ENCODE measurements around the gene CECR2.

CECR2 gene

DNA sequence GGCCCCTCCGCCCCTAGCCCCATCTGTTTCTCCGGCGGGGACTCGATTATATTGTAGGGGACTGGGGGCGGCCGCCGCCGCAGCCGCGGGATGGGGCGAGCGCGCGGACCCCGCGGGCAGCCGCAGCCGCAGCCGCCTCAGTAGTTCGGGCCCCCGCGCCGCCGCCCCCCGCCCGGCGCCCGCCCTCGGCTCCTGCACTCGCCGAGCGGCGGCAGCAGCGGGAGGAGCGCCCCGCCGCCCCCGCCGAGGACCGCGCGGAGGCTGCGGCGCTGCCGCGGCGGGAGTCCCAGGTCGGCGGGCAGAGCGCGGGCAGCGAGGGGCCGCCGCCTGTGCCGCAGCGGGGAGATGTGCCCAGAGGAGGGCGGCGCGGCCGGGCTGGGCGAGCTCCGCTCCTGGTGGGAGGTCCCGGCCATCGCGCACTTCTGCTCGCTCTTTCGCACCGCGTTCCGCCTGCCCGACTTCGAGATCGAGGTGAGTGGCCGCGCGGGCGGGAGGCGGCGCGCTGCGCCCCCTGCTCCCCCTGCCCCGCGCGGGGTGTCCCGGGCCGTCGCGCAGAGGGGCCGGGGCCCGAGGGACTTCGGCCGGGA lies at the start of gene CECR2:
TSS of gene CECR2 (plus strand) at position 22 of the 587 bp plus-strand sequence. CDS start at position 346, 324 bp downstream.
- peak; percentile 19 for DNase-seq

DNA sequence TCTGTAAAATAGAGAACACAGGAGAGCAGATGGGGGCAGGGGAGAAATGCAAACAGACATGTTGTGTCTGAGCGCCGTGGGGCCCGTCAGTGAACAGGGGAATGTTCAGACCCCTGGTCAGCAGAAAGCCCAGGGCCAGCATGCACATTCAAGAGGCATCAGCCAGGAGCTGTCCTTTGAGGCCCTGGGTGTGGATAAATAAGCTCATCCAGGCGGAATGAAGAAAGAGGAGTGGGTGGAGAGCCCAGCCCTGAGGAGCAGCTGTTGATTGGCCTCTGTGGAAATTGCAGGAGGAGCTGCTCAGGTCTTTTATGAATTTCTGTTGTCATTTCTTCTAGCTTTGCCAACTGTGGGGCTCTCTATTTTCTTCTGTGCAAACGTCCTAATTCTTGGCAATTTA lies 49.7 kb upstream of the CECR2 start:
- DNase-seq, result no peak

DNA sequence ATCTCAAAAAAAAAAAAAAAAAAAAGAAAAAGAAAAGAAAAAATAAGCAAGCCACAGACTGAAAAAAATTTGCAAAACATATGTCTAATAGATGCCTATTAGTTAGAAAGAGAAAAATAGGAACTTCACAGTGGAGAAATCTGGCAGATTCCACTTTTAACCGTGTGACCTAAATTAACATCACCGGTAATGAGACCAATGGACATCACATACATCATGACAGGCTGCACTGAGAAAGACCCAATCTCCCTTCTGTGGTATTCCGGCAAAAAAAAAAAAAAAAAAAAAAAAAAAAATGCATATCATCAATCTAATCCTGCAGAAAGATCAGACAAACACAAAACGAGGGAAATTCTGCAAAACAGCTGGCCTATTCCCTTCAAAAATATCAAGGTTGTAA lies 46.7 kb upstream of the CECR2 start:
- no peak for DNase-seq

DNA sequence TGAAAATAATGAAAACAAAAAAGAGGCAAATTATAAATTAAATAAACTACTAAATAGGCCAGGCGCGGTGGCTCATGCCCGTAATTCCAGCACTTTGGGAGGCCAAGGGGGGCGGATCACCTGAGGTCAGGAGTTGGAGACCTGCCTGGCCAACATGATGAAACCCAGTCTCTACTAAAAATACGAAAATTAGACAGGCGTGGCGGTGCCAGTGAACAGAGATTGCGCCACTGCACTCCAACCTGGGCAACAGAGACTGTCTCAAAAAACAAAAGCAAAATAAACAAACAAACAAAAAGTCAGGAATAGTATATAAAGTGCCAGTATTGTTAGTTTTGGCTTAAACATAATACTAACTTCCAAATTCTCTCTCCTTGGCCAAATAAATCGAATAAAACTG lies 37.6 kb upstream of the CECR2 start:
- DNase-seq, result no peak

DNA sequence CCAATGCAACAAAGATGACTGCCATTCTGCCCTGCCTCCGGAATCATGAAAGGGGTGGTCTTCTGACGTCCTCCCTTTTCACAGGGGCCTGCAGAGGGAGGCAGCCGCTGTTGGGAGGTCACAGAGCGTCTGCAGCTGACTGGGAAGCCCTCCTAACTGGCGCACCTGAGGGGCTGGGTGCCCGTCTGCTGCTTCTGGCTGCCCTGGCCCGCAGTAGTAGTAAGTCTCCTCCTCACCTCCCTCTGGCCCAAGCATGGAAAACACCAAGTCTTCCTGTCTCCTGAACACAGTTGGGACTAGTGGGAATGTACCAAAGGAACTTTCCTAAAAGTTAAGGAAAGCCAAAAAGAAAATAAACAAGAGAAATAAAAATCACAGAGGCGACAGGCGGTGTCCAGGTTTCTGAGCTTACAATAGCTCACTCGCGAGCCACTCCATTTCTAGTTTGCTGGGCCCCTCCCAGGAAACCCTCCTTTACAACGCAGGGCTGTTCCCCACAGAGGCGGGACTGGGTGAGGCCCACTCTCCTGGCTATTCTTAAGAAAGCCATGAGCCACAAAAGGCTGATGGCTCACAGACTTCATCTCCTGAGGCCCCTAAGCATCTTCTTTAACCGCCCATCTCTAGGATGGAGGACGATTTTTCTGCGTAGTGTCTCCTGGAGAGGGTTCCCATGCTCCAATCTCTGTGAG lies 37.0 kb upstream of the CECR2 start:
- DNase-seq, result no peak

DNA sequence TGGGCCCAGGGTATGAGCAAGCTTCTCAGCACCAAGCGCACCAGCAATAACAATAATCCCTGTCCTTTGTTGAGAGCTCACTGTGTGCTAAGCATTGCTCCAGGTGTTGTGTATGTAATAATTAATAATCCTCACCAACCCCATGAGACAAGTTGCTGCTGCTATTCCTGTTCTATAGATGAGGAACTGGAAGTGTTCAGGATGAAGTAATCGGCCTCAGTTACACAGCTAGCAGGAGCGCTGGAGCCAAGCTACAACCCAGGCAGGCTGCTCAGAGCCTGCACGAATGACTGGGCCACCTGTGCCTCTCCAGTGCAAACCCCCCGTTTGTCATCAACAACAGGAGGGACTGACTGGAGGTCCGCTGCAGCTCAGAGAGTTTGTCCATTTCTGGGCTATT lies 35.2 kb upstream of the CECR2 start:
- no peak for DNase-seq

DNA sequence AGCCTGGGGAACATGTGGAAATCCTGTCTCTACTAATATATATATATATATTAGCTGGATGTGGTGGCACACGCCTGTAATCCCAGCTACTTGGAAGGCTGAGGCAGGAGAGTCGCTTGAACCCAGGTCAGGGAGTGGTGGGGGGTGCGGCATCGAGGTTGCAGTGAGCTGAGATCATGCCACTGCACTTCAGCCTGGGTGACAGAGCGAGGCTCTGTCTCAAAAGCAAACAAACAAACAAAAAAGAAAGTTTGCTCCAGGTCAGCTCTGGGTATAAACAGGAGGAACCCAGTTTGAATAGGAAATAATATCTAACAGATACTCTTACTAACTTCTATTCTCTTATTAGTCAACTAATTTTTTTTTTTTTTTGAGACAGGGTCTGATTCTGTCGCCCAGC lies 34.3 kb upstream of the CECR2 start:
- no peak for DNase-seq

DNA sequence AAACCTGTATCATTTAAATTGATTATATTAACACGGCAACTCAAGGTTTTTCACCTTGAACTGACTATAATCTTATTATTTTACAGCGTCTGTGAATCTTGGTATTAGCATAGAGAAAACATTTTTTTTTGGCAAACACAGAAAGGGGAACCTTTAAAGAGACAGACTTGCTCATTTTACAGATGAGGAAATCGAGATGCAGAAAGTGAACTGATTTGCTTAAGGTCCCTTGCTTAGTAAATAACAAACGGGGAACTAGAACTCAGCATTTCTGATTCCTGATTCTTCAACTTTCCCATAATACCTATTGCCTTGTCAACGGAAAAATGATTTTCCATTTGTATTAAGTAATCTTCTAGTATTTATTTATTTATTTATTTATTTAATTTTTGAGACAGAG lies 33.2 kb upstream of the CECR2 start:
- DNase-seq, result no peak

DNA sequence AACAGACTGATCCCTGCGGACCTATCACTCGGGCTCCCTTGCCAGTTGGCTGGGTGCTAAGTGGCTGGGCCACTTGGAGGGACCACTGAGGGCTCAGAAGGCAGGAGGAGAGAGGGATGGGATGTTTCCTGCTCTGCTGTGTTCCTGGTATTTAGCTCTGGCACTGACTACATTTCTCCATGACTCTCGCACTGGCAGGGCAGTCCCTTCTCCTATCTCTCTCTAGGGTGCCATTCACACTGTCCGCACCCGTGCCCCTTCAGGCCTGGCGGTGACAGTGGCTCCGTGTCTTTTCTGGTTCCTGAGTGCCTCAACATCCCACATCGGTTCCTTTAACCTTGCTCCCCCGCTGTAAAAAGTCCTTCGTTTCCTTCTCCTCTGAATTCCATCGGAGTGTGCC lies 31.6 kb upstream of the CECR2 start:
- DNase-seq, result no peak

DNA sequence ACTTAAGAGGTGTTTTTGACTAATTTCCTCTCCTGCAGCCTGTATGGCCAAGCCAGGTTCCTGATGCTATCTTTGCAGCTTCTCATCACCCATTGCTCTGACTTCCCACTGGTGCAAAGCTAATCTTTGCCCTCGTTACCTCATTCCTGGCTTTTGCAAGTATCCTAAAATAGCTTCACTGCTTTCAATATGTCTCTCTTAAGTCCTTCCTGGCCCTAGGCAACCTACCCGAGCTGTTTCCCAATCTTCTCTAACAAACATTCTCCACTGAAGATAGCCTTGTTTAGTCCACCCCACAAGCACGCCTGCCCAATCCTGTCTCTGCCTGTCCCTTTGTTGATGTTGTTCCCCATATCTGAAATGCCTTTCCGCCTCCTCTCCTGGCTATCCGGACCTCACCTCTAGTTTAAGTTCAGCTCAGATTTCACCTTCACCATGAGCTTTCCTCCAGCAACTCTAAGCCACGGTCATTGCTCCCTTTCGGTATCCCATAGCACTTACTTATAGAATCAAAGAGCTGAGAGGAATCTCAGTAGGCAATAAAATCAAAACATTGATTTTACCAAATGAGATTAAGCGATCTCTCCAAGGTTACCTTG lies 30.1 kb upstream of the CECR2 start:
- no peak for DNase-seq

DNA sequence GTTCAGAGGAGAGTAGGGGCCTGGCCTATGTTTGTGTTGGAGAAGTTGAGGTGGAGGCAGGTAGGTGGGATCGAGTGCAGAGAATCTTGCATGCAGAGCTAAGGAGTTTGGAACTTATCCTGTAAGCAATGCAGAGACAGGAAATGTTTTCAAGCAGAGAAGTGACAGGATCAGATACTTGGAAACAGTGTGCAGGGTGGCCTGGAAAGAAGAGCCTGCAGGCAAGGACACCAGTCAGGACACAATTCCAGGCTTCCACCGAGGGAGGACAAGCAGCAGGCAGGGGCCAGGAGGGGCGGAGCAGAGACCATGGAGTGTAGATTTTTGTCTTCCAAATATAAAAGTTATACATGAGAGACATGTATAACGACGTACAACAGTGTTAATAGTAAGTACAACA lies 26.9 kb upstream of the CECR2 start:
- no peak for DNase-seq

DNA sequence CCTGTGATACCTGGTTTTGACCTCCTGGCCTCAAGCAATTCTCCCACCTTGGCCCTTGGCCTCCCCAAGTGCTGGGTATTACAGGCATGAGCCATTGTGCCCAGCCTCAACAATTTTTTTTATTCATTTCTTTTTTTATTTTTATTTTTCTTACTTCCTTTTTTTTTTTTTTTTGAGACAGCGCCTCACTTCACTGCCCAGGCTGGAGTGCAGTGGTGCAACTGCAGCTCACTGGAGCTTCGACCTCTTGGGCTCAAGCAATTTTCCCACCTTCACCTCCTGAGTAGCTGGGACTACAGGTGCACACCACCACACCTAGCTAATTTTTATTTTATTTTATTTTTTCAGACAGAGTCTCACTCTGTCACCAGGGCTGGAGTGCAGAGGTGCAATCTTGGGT lies 25.5 kb upstream of the CECR2 start:
- no peak for DNase-seq

DNA sequence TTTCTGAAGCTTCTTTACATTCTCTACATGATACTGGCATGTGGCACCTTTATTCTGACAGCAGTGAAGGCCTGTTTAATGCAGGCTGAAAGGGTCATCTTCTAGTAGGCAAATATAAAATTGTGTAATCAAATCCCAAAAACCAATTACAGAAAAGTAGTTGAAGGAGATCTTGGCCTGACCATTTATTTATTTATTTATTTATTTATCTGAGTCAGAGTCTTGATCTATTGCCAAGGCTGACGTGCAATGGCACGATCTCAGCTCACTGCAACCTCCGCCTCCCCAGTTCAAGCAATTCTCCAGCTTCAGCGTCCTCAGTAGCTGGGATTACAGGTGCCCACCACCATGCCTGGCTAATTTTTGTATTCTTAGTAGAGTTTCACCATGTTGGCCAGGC lies 22.7 kb upstream of the CECR2 start:
- no peak for DNase-seq

DNA sequence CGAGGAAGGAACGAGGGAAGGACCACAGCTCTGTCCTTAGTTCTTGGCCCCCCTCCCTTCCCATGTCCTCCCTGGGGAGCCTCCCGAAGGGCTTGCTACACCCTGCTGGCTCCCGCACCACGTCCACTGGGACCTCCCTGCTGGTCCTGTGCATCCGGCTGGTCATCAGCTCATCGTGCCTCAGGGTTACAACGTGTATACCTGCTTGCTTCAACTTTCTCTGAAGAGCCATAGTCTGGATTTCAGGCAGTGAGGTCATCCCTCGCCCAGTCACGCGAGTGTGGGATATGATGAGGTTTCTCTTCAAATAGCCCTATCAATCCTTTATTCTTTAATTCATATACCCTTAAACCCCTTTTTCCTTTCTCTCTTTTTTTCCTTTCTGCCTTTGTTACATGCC lies 21.5 kb upstream of the CECR2 start:
- no peak for DNase-seq

DNA sequence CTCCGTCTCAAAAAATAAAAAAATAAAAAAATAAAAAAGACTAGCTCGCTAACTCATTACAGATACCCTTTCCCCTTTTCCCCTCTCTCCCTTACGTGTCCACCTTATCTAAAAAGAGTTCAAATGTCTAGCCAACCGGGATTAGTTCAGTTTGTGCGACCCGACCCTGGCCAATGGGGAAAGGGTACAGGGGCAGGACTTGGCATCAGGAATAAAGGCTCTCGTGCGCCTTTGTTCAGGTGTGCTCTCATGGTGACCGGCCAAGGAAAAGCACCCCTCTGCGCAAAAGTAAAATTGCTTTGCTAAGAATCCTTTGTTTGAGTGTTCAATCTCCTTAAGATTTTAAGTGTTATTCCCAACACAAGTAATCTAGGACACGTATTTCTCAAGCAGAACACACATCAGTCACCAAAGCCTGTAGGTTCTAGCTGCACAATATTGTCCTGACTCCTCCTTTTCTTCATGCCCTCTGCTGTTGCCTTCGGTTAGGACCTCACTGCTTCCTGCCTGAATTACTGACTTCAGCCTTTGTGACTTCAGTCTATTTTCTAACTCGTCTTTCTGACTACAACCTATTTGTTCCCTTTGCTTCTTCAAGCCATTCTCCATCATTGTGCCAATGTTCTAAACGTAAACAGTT lies 20.7 kb upstream of the CECR2 start:
- no peak for DNase-seq

DNA sequence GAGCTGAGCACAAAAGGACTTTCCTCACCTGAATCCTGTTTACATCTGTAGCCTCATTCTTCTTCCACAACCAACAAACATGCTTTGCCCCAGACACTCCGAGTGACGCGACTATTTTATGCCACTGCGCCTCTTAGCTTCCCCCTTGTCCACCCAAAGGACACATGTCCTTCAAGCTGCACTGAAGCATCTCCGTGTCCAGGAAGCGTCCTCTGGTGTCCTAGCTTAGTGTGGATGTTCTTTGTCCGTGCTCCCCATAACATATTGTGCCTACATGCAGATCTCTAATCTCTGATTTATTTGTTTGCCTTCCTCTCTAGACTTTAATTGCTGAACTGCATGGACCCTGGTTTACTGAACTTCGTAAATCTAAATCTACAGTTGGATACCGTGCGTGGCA lies 20.1 kb upstream of the CECR2 start:
- no peak for DNase-seq

DNA sequence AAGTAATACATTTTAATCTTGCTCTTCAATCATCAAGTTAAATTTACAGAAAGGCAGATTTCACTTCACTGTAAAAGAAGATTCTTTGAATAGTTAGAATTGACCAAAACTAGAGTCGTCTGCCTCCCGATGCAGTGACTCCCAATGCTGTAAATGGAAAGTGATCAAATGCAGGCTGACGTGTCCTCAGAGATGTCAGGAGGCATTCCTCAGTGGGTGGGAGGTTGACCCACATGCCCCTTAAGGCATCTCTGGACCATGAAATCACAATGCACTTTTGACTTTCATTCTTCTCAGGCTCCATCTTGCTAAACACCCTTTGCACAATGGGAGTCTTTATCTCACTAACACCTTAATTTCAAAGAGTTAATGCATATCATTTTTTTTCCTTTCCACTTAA lies 19.0 kb upstream of the CECR2 start:
- DNase-seq, result no peak

DNA sequence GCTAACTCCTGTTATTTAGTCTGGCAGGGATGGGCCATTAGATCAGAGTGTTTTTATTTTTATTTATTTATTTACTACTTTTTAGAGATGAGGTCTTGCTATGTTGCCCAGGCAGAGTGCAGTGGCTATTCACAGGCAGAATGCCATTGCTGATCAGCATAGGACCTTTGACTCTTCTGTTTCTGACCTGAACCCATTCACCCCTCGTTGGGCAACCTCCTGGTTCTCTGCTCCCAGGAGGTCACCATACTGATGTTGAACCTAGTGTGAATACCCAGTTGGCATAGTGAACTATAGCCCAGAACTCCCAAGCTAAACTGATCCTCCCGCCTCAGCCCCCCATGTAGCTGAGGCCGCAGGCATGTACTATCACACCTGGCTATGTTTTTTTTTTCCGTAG lies 16.5 kb upstream of the CECR2 start:
- DNase-seq, result no peak

DNA sequence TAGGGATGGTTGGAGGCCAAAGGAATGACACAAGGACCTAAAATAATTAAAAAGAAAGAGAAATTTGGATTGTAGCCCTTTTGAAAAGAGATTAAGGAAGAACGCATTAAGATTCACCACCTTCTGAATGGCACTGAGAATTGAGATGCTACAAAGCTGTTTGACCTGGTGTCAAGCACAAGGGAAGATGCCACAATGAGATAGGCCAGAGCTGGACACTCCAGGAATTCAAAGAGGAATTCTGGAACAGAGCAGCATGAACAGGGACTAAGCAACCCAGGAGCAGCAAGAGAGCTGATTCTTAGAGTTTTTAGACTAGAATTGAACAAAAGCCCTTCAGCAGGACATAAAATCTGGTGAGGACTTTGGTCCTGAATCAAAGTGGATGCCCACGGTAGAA lies 11.6 kb upstream of the CECR2 start:
- DNase-seq, result no peak

DNA sequence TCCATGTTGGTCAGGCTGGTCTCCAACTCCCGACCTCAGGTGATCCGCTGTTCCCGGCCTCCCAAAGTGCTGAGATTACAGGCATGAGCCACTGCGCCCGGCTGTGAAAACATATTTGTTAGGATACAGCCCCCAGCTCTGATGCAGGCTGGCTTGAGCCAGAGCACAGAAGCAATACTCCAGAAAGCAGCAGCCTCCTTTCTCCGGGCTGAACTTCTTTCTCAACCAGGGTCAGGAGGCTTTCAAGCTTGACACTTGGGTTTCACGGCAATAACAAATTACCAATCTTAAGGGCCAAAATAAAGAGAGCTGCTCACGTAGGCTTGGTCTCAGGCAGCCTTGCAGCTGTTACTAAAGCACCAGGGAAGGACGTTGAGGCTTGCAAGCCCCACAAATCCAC lies 10.8 kb upstream of the CECR2 start:
- no peak for DNase-seq

DNA sequence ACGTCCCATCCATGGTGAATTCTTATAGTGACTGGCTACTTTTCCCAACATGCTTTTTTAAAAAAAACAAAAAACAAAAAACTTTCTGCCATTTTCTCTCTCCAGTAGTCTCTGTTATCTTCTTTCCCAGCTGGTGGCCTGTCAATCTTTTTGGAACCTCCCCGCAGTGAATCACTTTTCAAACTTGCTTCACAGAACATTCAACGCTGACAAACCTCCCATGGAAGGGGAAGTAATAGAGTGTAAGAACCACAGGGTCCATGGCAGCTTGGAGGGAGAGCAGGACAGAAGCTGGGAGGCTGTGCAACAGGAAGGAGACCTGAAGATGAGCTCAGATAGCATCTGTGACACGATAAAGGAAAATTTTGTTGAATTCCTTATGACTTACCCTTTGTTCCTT lies 9.8 kb upstream of the CECR2 start:
- DNase-seq, result peak; percentile 39

DNA sequence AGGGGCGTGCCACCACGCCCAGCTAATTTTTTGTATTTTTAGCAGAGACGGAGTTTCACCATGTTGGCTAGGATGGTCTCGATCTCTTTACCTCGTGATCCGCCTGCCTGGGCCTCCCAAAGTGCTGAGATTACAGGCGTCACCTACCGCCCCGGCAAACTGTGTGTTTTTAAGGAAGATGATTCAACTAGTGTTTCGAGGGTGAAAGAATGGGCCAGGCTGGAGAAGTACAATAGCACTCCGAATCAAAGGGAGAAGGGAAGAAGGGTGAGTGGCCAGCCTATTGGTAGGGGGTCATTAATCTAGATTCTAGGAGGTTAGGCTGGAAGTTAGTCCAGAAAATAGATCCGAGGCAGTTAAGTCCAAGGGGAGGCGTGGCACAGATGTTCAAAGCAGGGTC lies 2.9 kb upstream of the CECR2 start:
- DNase-seq, result no peak

DNA sequence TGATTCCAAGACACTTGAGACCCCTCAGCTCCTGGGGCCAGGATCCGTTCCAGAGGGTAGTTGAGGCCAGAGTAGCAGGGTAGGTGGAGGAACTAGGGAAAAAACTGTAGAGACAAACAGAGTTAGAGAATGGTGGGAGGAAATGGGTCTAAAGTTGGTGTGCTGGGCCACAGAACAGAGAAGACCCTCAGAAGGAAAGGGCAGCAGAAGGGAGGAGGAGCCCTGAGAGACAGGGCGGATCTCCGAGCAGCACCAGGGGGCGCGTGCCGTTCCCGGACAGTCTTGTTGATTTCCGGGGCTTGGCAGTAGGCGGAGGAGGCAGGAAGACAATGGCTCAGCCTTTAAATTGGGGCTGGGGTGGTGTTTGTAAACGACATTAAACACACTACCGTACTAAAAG lies 2.4 kb upstream of the CECR2 start:
- DNase-seq, result peak; percentile 43

DNA sequence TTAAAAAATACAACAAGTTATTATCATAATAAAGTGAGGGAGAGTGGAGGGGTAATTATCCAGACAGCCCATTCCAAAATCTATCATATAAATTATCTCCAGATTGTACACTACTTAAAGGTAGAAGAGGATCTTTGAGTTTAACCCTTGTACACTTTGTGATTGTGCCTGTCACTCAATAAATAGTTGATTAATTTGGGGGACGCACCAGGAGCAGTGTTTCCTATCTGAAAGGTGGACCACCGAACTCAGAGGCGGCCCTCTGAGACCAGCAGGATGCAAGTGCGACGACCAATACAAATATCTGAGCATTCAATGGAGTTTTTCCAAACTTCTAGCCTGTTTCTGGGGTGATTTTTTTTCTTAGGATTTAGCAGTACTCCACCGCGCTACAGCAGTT lies 1.1 kb upstream of the CECR2 start:
- DNase-seq, result no peak
